ENCODE data around the gene RAI1. TPM values are rescaled to one million over a fixed set of nuclear protein-coding genes. Genes with fewer than 3 reads are reported as not detected.

Gene RAI1
- total and polyA plus RNA-seq, 10 of the 15 experiments (the other 5 are each of a cell fraction or from before 2014, with no cell fraction given) = 0.66 to 37.7 (median 6.0) TPM

GRCh38 chr17:17694169-17695081 lies 13.2 kb downstream of the RAI1 start (continued):
- peak; percentile 98 for TF ChIP-seq ZNF687 (IDR thresholded peaks at IDR 0.05)
- no peak for TF ChIP-seq ETV6 (conservative IDR thresholded peaks at IDR 0.05 in 1 of 2, IDR thresholded peaks at IDR 0.05 in 1 of 2; ENCODE audit: borderline replicate concordance in 1 of 2, low read depth in 1 of 2)
- no peak for TF ChIP-seq ZNF274 (IDR thresholded peaks at IDR 0.05; ENCODE audit: insufficient read depth, insufficient read length)
- TF ChIP-seq STAT1 (conservative IDR thresholded peaks at IDR 0.05) = 0 out of 2 replicates have a peak, but pooled peaks have one; percentile 28
- TF ChIP-seq NFYA (IDR thresholded peaks at IDR 0.05; ENCODE audit: borderline replicate concordance, low read depth, low read length) = no peak
- TF ChIP-seq MEF2B (IDR thresholded peaks at IDR 0.05; ENCODE audit: partially characterized antibody, poor library complexity, severe bottlenecking) = peak; percentile 37
- TF ChIP-seq SMARCA5 (IDR thresholded peaks at IDR 0.05) = 0 out of 2 replicates have a peak, but pooled peaks have one; percentile 19
- TF ChIP-seq CBX3 (IDR thresholded peaks at IDR 0.05; ENCODE audit: borderline replicate concordance, low read depth) = no peak
- TF ChIP-seq IRF5 (IDR thresholded peaks at IDR 0.05; ENCODE audit: borderline replicate concordance) = no peak
- TF ChIP-seq GABPA (IDR thresholded peaks at IDR 0.05; ENCODE audit: low read depth) = no peak
- TF ChIP-seq MYB (IDR thresholded peaks at IDR 0.05; ENCODE audit: borderline replicate concordance, low read depth, low read length) = no peak
- TF ChIP-seq EGR1 (IDR thresholded peaks at IDR 0.05; ENCODE audit: borderline replicate concordance in 1 of 2, low read depth in 2 of 2, low read length in 2 of 2) = peak in 1 of 2 experiments; percentile 34; a peak in 1 of 3 replicates
- no peak for TF ChIP-seq RBBP5 (conservative IDR thresholded peaks at IDR 0.05)
- 0 out of 2 replicates have a peak, but pooled peaks have one; percentile 20 for TF ChIP-seq TCF3 (IDR thresholded peaks at IDR 0.05; ENCODE audit: borderline replicate concordance, insufficient read depth, low read depth, low read length)
- TF ChIP-seq TBL1XR1 (IDR thresholded peaks at IDR 0.05; ENCODE audit: low read depth, low read length) = peak; percentile 23; the same call in 1 of the 2 replicates
- TF ChIP-seq SIX5 (IDR thresholded peaks at IDR 0.05; ENCODE audit: low read depth, low read length, severe bottlenecking) = no peak
- no peak for TF ChIP-seq SIN3A (IDR thresholded peaks at IDR 0.05; ENCODE audit: low read depth, low read length)
- TF ChIP-seq TAF1 (IDR thresholded peaks at IDR 0.05; ENCODE audit: borderline replicate concordance, low read depth, low read length) = peak; percentile 50; the same call in 1 of the 2 replicates
- peak; percentile 75; the same call in 1 of the 2 replicates for TF ChIP-seq NKRF (conservative IDR thresholded peaks at IDR 0.05)
- 0 out of 2 replicates have a peak, but pooled peaks have one; percentile 63 for TF ChIP-seq ASH2L (IDR thresholded peaks at IDR 0.05; ENCODE audit: borderline replicate concordance, low read depth)
